Measurements from ENCODE around the gene CACYBP. TPM values are rescaled to one million over a fixed set of nuclear protein-coding genes. Genes with fewer than 3 reads are reported as not detected.

Gene CACYBP
- total RNA-seq, 1 experiment from 2014 or later: 384 TPM

DNA sequence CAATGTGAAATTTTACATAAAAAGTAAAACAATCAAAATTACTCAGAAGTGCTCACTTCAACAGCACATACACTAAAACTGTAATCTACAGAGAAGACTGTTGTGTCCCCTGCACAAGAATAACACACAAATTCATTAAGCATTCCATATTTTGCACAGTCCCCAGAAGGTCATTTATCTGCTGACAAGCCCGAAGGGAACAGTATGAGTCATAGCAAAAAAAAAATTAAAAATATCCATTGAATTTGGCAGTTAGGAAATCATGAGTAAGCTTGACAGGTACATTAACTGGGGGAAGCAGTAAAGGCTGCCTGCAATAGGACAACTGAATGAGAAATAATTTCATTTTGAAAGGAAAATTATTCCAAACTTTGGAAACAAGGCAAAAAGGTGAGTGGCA lies 3.3 kb upstream of the CACYBP start:
- intact Hi-C loops (cut with micrococcal nuclease; ENCODE audit: unreplicated experiment): loop anchor here (5.0 to 10.0 kb wide), 2 partner anchors 209 to 972 kb away; partner anchors contain the start of gene RC3H1
- no peak for DNase-seq
- Mint-ChIP-seq H3K36me3 (ENCODE audit: insufficient read depth, unreplicated experiment) (peaks cover 17% of the 10 kb centered on the region), H3K9me3 (ENCODE audit: low read depth, unreplicated experiment) (no peaks in the 10 kb centered on the region), H3K4me1 (ENCODE audit: low read depth, unreplicated experiment) (peaks cover 35% of the 10 kb centered on the region), H3K27me3 (ENCODE audit: unreplicated experiment) (no peaks in the 10 kb centered on the region), H3K27ac (ENCODE audit: unreplicated experiment) (peak overlapping the region; percentile 59), H3K4me3 (ENCODE audit: low read depth, unreplicated experiment) (no peak overlapping the region)
- CTCF ChIA-PET: interaction anchor here (0.7 kb wide), 1 partner anchor 13 kb away, joined by 3 read pairs; no protein-coding TSS in a partner anchor
- TF ChIP-seq, protein P1, sequence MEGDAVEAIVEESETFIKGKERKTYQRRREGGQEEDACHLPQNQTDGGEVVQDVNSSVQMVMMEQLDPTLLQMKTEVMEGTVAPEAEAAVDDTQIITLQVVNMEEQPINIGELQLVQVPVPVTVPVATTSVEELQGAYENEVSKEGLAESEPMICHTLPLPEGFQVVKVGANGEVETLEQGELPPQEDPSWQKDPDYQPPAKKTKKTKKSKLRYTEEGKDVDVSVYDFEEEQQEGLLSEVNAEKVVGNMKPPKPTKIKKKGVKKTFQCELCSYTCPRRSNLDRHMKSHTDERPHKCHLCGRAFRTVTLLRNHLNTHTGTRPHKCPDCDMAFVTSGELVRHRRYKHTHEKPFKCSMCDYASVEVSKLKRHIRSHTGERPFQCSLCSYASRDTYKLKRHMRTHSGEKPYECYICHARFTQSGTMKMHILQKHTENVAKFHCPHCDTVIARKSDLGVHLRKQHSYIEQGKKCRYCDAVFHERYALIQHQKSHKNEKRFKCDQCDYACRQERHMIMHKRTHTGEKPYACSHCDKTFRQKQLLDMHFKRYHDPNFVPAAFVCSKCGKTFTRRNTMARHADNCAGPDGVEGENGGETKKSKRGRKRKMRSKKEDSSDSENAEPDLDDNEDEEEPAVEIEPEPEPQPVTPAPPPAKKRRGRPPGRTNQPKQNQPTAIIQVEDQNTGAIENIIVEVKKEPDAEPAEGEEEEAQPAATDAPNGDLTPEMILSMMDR (IDR thresholded peaks at IDR 0.05; ENCODE audit: unreplicated experiment): no peak
- BruUV-seq (replicated peaks): no TSS peak

DNA sequence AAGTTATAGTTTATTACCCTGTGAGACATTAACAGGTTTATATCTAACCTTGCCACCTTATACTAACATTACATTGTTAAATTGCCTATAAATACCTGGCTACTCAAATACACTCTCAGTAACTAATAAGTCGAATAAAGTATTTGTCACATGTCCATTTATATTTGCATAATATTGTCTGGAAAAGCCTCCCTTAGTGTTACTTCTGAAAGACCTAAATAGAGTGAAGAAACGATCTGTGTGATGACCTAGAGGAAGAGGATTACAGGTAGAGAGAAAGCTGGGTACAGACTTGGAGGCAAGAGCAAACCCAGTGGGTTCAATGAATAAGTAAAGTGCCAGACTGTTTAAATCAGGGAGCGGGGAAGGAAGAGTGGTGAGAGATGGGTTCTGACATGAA lies 2.7 kb upstream of the CACYBP start:
- CTCF ChIA-PET: no interaction called here
- DNase-seq: no peak
- Mint-ChIP-seq H3K4me3 (ENCODE audit: low read depth, unreplicated experiment) (no peak overlapping the region), H3K36me3 (ENCODE audit: insufficient read depth, unreplicated experiment) (peaks cover 17% of the 10 kb centered on the region), H3K9me3 (ENCODE audit: low read depth, unreplicated experiment) (no peaks in the 10 kb centered on the region), H3K27ac (ENCODE audit: unreplicated experiment) (peak overlapping the region; percentile 2), H3K4me1 (ENCODE audit: low read depth, unreplicated experiment) (peaks cover 35% of the 10 kb centered on the region), H3K27me3 (ENCODE audit: unreplicated experiment) (no peaks in the 10 kb centered on the region)
- BruUV-seq (replicated peaks): no TSS peak
- intact Hi-C loops (cut with micrococcal nuclease; ENCODE audit: unreplicated experiment): loop anchor here (5.0 to 10.0 kb wide), 2 partner anchors 210 to 972 kb away; partner anchors contain the start of gene RC3H1
- TF ChIP-seq, protein P1 (IDR thresholded peaks at IDR 0.05; ENCODE audit: unreplicated experiment): no peak

DNA sequence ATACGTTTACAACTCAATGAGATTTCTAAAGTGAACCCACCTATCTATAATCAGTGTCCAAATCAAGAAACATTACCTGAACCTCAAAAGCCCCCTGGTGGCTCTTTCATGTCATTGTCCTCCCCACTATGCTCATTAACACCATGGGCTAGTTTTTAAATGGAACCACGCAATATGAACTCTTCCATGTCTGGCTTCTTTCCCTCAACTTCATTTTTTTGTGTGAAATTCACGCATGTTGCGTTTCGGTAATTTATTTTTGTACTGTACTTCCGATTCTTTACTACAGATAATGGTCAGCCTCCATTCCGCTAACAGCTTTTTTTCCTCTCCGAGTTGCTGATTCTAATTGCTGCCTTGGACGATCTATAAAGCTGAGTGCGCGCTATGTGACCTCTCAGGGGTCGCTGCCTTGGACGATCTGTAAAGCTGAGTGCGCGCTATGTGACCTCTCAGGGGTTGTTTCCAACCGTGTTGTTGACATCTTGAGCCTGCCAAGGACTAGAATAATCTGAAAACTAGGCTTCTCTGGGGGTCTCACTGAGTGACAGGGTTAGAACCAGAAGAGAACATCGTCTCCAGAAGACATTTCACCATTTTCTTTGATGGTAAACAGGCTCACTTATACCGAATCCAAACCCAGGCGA lies 1.1 kb upstream of the CACYBP start:
- H3K4me3 Mint-ChIP-seq (ENCODE audit: low read depth, unreplicated experiment): no peak overlapping the region
- DNase-seq: peak; percentile 62
- H3K9me3 Mint-ChIP-seq (ENCODE audit: low read depth, unreplicated experiment): no peaks in the 10 kb centered on the region
- TF ChIP-seq, protein P1 (IDR thresholded peaks at IDR 0.05; ENCODE audit: unreplicated experiment): peak; percentile 80
- H3K27ac Mint-ChIP-seq (ENCODE audit: unreplicated experiment): no peak overlapping the region
- BruUV-seq (replicated peaks): no TSS peak
- peaks cover 41% of the 10 kb centered on the region for H3K4me1 Mint-ChIP-seq (ENCODE audit: low read depth, unreplicated experiment)
- H3K36me3 Mint-ChIP-seq (ENCODE audit: insufficient read depth, unreplicated experiment): peaks cover 27% of the 10 kb centered on the region
- intact Hi-C loops (cut with micrococcal nuclease; ENCODE audit: unreplicated experiment): loop anchor here (1.0 to 10.0 kb wide), 5 partner anchors 30 to 974 kb away; partner anchors contain the start of gene RC3H1
- CTCF ChIA-PET: interaction anchor here (0.8 to 2.4 kb wide), 13 partner anchors 12 to 184 kb away, joined by 3 to 12 read pairs (median 4); partner anchors contain the start of gene MRPS14
- H3K27me3 Mint-ChIP-seq (ENCODE audit: unreplicated experiment): no peaks in the 10 kb centered on the region

DNA sequence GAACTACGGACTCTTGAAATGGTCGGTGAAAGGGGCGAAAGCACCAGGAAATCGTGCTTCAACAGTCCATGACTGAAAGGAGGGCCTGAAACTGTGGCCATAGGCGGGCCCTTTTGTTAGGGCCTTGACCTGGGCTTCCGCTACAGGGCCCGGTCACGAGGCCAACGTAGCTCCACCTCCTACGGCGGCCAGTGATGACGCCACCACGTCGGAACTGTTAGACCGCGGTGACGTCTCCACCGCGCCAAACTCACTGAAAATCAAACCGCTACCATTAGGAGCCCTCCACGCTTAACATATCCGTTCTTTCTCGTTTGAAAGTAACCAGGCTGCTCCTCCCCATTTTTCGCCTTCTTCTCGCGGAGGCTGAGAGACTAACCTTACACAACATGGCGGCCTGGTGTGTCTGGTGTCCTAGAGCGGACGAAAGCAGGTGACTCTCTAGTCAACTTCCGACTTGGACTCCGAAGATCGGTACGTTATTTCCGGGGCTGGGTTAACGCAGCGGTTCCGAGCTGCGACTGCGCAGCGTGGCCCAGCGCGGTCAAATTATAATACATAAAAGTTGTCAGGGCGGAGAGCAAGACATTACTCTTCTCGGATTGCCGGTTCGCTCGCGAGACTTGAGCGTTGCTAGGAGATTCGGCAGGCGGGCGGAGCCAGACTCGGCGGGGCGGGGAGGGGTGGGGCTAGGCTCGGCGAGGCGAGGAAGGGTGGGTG lies 371 bp upstream of the CACYBP start:
- CTCF ChIA-PET: interaction anchor here (0.6 to 2.4 kb wide), 15 partner anchors 13 to 378 kb away, joined by 3 to 12 read pairs (median 4); partner anchors contain the start of gene MRPS14
- intact Hi-C loops (cut with micrococcal nuclease; ENCODE audit: unreplicated experiment): loop anchor here (2.0 to 10.0 kb wide), 4 partner anchors 31 to 975 kb away; partner anchors contain the start of gene RC3H1

More for the DNA sequence above, 371 bp upstream of the CACYBP start:
- BruUV-seq (replicated peaks): TSS peak; percentile 79
- H3K36me3 Mint-ChIP-seq (ENCODE audit: insufficient read depth, unreplicated experiment): peaks cover 30% of the 10 kb centered on the region
- no peaks in the 10 kb centered on the region for H3K9me3 Mint-ChIP-seq (ENCODE audit: low read depth, unreplicated experiment)
- DNase-seq: peak; percentile 97
- H3K27ac Mint-ChIP-seq (ENCODE audit: unreplicated experiment): no peak overlapping the region
- peaks cover 48% of the 10 kb centered on the region for H3K4me1 Mint-ChIP-seq (ENCODE audit: low read depth, unreplicated experiment)
- TF ChIP-seq, protein P1 (IDR thresholded peaks at IDR 0.05; ENCODE audit: unreplicated experiment): no peak
- no peak overlapping the region for H3K4me3 Mint-ChIP-seq (ENCODE audit: low read depth, unreplicated experiment)
- no peaks in the 10 kb centered on the region for H3K27me3 Mint-ChIP-seq (ENCODE audit: unreplicated experiment)
